Peyer's patch (tissue), 4 donors: ENCODE data around the gene PRR7.

Source experiments
- CTCF ChIP-seq, 6 experiments: fragments of 450-650 bp in 4 of 6; fragments of 200-600 bp in 2 of 6; sonication (generic) in 1 of 6; IDR thresholded peaks; one replicate each; pipeline ENCODE4 v1.5.1; 2017 to 2019; ENCODE audit warnings: antibody characterized with exemption in 6 of 6, mild to moderate bottlenecking in 3 of 6, moderate library complexity in 1 of 6
- POLR2A ChIP-seq, 2 donors: fragments of 450-650 bp; IDR thresholded peaks; one replicate each; pipeline ENCODE4 v1.5.1; 2017; ENCODE audit warnings: antibody characterized with exemption in 2 of 2, mild to moderate bottlenecking in 2 of 2, moderate library complexity in 2 of 2

DNA sequence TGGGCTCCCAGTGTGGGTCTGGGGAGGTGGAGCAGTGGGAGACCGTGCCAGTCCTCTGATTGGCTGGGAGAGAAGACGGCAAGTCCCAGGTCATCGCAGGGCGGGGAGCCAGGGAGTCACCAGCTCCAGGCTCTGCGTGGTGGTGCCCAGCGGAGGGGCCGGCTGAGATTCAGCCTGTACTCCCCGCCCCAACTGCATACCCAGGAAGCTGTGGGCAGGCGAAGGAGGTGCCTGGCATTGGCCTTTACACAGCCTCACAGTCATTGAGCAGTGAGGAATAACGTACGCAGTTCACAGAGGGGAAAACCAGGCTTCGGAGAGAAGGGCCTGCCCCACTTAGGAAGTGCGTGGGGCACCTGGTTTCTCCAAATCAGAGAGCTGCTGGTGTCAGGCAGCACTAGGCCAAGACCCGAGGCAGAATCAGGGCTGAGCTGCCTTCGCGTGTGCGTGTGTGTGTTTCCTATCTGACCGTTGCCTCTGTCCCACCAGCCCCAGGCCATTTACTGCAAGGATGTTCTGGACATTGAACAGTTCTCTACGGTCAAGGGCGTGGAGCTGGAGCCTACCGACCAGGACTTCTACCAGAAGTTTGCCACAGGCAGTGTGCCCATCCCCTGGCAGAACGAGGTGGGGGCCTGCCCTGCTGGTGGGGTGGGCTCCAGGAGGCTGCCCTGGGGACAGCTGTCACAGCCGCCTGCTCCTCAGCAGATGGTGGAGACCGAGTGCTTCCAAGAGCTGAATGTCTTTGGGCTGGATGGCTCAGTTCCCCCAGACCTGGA lies 6.2 kb upstream of the PRR7 start:
- no peak for TF ChIP-seq POLR2A (IDR thresholded peaks at IDR 0.05)
- TF ChIP-seq CTCF (IDR thresholded peaks at IDR 0.05) = no peak
